Caki2 (cell line): ENCODE data around the gene DTX4. TPM values are rescaled to one million over a fixed set of nuclear protein-coding genes. Genes with fewer than 3 reads are reported as not detected.

ENCODE experiments used
- DNase-seq: peaks from one replicate; pipeline ENCODE4 v3.0.0-alpha.2; 2015; ENCODE audit warnings: low read depth
- in situ Hi-C: cut with HindIII; loops from 2 replicates; pipeline ENCODE4 v1.10.0; 2016; ENCODE audit warnings: low sequenced_read_pairs, low pct_unique_long_range_greater_than_20kb, mixed read lengths
- total RNA-seq: library from RNA; depleted of rRNA; stranded (reverse); fragments of >200 nt; shearing (Covaris generic); gene quantifications from 2 replicates; pipeline ENCODE4 v1.2.3, GENCODE V29; 2014; ENCODE audit warnings: low replicate concordance

DTX4 gene
- total RNA-seq, 1 experiment from 2014 or later, result 2.0 TPM

GRCh38 chr11:59206635-59207034 lies 34.7 kb downstream of the DTX4 start:
- DNase-seq, result peak; percentile 7
- in situ Hi-C loops, result no loop called here

- peak; percentile 30 for DNase-seq
- in situ Hi-C loops, result no loop called here
Observed at GRCh38 chr11:59207988-59208451, 36.1 kb downstream of the DTX4 start.

- in situ Hi-C loops, result no loop called here
- no peak for DNase-seq
Observed at GRCh38 chr11:59208956-59209355, 37.0 kb downstream of the DTX4 start.

GRCh38 chr11:59212222-59212621 lies 40.3 kb downstream of the DTX4 start:
- no peak for DNase-seq
- in situ Hi-C loops, result no loop called here

DNA sequence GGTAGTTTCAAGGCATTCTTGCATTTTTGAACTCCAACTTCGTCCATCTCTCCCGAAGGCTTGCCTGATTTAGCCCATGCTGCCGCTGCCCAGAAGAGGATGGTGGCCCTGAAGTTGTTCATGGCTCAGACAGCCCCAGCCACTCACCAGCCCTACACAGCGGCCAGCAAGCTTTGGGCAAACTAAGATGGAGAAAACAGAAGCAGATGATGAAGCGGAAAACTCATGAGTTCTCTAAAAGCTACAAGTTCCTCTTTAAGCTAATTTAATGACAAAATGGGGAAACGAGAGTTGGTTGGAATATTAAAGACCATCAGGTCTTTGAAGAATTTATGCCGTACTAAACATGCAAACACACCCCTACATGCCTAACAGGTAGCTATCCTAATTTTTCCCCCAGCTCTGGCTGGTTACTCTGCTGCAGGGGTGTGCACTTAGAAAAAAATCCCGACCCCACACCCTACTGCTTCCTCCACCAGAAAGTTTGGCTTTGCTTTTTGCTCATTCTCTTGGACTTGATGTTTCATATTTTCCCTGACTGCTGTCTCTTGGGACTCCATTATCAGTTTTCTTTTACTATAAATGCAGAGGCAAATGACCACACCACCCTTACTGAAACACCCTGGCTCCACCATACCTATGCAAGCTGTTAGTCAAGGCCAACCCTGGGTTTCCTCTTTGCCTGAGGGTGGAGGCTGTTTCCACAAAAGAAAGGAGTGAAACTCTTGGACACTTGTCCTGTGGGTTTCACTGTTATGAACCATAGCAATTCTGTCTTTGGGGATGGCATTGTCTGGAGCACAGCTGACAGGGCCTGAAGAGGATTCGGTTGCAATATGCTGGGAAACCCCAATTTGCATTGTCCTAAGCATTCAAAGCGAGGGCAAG lies 41.1 kb downstream of the DTX4 start, which contains the start of gene MPEG1:
Gene MPEG1, minus strand, starts transcription at position 184 of the 888 bp plus-strand sequence. Its CDS starts 62 bp downstream, at position 122.
- no peak for DNase-seq
- in situ Hi-C loops, result no loop called here

DNA sequence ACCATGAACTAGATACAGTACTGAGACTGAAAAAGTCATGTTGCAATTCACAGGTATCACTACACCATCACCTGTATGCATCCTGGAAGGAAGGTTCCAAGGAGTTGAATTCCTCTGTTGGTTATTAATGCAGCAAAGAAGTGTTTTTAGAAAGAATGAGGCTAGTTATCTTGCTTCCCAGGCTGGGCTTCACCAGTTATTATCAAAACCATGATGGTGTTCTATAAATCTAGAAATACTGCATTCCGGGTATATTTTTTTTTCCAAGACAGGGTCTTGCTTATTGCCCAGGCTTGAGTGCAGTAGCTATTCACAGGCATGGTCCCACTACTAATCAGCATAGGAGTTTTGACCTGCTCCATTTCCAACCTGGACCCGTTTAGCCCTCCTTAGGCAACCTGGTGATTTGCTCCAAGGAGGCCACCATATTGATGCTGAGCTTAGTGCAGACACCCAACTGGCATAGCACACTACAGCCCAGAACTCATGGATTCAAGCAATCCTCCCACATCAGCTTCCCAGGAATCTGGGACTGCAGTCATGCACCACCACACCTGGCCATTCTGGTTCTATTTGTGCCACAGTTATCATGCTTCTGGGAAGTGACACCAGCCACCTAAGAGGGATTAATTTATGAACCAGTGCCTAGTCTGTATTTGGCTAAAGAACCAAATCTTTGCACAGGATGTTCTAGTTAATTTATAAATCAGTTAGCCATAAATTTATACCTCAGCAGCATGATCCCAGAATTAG lies 42.4 kb downstream of the DTX4 start:
- in situ Hi-C loops, result no loop called here
- DNase-seq, result no peak

DNA sequence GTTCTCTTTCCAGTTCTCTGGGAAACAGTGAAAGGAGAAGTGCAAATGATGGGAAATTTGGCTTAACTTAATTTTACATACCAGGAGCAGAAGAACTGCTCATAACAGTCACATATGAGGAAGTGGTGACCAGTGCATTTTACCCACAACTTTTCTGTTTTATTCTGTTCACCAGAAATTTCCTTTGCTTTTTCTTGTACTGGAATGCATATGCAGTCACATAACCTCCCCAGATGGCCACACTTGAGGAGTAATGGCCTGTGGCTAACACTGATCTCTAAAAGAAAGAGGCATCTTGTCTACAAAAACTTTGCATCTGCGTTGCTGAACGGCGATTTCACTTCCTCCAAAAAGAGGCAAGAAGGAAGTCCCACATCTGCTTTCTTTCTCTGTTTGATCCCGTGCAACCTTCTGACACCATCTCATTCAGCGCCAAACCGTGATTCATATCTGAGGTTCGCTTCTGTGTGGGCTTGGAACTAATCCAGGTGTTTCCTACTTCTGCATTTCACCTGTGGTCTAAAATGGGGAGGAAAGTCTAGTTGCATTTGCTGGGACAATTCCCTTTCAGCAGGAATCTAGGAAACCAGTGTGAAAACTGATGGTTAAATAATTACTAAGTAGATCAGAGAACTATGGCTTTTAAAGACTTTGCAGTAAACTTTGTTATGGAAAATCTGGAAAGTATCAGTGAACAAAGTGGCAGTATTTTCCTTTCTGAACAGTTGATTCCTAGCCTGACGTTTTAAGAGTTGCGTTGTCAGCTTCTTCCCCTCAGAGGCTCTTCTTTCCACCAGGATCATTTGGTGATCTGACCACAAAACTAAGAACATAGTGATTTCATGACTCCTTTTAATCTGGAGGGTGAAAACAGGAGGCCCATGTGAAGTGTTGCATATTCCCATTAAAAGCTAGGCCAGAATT lies 45.0 kb downstream of the DTX4 start:
- in situ Hi-C loops, result no loop called here
- DNase-seq, result no peak

- in situ Hi-C loops, result no loop called here
- DNase-seq, result no peak
Observed at GRCh38 chr11:59218319-59218718, 46.4 kb downstream of the DTX4 start.

- DNase-seq, result no peak
- in situ Hi-C loops, result no loop called here
Observed at GRCh38 chr11:59218893-59219292, 47.0 kb downstream of the DTX4 start.

DNA sequence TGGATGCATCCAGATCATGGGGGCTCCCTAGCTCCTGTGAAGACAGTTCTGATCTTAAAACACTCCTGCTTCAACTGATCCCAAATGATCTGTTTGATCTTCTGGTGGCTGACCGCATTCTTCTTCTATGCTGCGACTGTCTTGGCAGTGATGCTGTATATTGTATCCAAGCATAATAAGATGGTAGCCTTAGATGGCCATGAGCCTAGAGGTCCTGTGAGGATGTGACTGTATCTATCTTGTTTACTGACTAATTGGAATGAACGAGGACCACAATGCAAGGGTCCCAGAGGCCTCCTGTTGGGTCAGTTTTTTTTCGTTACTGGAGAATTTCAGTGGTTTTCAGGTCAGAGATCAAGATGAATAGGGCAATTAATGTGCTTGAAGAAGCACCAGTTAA lies 47.9 kb downstream of the DTX4 start:
- DNase-seq, result no peak
- in situ Hi-C loops, result no loop called here

- in situ Hi-C loops, result no loop called here
- no peak for DNase-seq
Observed at GRCh38 chr11:59221441-59221840, 49.5 kb downstream of the DTX4 start.

GRCh38 chr11:59222464-59223060 lies 50.6 kb downstream of the DTX4 start:
- DNase-seq, result no peak
- in situ Hi-C loops, result no loop called here

DNA sequence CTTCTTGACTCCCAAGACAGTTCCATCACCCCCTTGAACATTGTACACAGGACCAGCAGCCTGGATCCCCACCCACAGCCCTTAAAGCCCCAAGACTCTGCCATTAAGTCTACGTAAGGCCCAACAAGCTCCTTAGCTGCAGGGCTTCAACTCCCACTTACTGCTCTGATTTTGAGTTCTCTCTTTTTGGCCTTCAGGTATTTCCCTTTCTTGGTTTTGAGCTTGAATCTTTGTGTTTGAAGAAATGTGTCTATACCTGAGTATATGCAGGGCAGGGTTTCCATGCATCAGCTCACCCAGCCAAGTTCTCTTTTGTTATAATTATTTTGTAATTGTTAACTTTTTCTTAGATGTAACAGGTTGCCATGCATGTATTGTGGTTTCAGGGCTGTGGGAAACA lies 51.2 kb downstream of the DTX4 start:
- DNase-seq, result no peak
- in situ Hi-C loops, result no loop called here

GRCh38 chr11:59223611-59224010 lies 51.7 kb downstream of the DTX4 start:
- in situ Hi-C loops, result no loop called here
- no peak for DNase-seq

DNA sequence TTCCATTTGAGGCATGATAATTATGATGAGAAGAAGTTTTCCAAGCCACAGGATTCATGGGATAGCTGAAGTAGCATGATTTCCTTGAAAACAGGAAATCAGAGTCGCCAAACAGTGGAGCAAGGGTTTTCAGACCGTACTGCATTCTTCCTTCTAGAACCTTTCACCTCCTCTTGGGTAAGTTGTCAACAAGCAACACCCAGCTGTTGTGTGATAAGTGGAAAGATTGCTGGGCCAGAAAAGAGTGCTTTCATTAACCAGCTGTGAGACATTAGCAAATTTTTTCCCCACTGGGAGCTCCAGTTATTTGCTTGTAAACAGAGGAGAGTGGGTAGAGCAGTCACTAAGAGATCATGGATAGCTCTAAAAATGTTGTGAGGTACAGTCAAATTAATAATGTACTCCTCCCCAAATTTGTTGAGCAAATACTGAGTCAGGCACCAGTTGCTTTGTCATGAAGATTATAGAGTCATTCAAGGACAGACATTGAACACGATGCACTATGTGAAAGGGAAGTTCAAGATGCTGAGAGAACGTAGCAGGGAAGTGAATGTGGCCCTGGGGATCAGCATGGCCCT lies 52.5 kb downstream of the DTX4 start:
- in situ Hi-C loops, result no loop called here
- DNase-seq, result no peak

DNA sequence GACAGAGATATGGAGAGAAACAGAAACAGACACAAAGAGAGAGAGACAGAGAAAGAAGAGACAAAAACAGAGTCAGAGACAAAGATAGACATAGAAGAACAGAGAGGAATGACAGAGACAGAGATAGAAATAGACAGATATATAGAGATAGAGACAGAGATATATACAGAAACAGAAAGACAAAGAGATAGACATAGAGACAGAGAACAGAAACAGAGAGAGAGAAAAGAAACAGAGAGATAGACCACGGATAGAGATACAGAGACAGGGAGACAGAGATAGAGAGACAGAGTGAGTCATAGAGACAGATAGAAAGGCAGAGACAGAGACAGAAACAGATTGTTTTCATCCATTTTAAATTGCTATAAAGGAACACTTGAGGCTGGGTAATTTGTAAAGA lies 53.1 kb downstream of the DTX4 start:
- in situ Hi-C loops, result no loop called here

DNA sequence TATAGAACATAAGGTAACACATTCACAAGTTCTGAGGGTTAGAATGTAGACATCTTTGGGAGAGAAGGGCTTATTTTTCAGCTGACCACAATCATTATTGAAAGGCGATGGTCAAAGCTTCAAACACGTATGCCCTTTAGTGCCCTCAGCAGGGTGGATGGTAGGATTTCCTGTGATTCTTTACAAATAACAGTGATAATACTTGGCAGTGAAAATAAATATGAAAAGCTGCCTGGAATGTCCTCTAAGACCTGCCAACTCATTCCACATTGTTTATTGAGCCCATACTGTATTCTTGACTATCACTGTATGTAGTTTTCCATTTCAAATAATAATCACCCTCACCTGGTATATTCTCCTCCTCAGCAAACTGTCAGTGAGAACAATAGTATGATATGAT lies 54.5 kb downstream of the DTX4 start:
- DNase-seq, result no peak
- in situ Hi-C loops, result no loop called here

More for the DNA sequence above, 53.1 kb downstream of the DTX4 start:
- DNase-seq, result no peak

GRCh38 chr11:59240322-59240721 lies 68.4 kb downstream of the DTX4 start:
- DNase-seq, result no peak
- in situ Hi-C loops, result no loop called here
